ENCODE data around the gene TAOK2.
A peak's percentile ranks its signal among the peaks of the same experiment; 100 is the strongest.
"Not testable (repeated sequence)": the region's sequence is repeated elsewhere in the genome, so short reads cannot be mapped to it uniquely, and the experiment has no call there.

Gene TAOK2

DNA sequence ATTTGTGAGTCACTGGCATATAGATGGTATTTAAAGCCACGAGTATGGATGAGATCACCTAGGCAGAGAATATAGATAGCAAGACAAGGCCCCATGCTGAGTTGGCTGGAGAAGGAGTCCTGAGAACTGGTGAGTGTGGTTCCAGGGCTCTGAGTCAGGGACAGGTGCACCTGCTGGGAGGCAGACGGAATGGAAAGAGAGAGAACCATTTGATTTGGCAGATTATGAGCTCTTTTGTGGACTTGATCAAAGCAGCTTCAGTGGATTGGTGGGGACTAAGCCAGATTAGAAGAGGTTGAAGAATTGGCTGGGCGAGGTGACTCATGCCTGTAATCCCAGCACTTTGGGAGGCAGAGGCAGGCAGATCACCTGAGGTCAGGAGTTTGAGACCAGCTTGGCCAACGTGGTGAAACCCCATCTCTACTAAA is 45.1 kb downstream of the TAOK2 start:
- no peak for DNase-seq (ENCODE audit: extremely low read depth in 1 of 2, low read depth in 1 of 2)

DNA sequence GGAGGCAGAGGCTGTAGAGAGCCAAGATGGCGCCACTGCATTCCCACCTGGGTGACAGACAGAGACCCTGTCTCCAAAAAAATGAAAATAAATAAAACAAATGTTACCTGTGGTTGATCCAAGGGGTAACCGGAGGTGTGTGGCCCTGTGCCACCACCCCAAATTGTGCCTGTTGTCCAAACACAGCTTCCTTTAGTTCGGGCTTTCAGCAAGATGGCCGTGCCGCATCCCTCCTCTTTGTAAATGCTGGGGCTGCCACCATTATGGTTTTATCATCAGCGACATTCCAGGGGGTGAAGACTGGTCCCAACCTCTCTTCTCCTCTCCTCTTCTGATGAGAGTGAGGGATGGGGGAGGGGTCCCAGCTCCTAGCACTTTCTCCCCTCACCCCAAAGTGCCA is 49.2 kb downstream of the TAOK2 start, which contains the start of gene C16orf92:
Gene C16orf92 (plus strand): TSS at position 312 of the 400 bp plus-strand sequence. CDS start 143 bp downstream, outside the sequence.
- no peak for DNase-seq (ENCODE audit: extremely low read depth in 1 of 2, low read depth in 1 of 2)

- DNase-seq (ENCODE audit: extremely low read depth in 1 of 2, low read depth in 1 of 2), result no peak
Measured at GRCh38 chr16:30023586-30023985, 49.9 kb downstream of the TAOK2 start.

- no peak for DNase-seq (ENCODE audit: extremely low read depth in 1 of 2, low read depth in 1 of 2)
Measured at GRCh38 chr16:30024451-30024850, 50.8 kb downstream of the TAOK2 start.

- no peak for DNase-seq (ENCODE audit: extremely low read depth in 1 of 2, low read depth in 1 of 2)
Measured at GRCh38 chr16:30025156-30025555, 51.5 kb downstream of the TAOK2 start.

- DNase-seq (ENCODE audit: extremely low read depth in 1 of 2, low read depth in 1 of 2), result no peak
Measured at GRCh38 chr16:30025574-30025973, 51.9 kb downstream of the TAOK2 start.

DNA sequence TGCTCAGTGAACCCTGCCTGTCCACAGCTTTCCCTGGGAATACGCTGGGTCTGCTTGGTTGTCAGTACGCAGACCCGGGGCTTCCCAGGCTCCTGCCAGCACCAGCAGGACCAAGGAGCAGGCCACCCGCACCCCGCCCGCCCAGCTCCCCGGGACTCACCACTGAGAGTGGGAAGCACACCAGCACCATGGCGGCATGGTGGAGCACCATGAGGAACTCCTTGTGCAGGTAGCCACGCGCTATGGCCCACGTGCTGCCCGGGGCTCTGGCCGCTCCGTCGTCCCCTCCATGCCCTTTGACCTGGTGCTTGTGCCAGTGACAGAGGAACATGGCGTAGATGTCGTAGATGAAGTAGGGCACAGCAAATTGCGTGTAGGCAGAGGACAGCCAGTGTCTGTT is 52.8 kb downstream of the TAOK2 start:
- DNase-seq (ENCODE audit: extremely low read depth in 1 of 2, low read depth in 1 of 2), result no peak

DNA sequence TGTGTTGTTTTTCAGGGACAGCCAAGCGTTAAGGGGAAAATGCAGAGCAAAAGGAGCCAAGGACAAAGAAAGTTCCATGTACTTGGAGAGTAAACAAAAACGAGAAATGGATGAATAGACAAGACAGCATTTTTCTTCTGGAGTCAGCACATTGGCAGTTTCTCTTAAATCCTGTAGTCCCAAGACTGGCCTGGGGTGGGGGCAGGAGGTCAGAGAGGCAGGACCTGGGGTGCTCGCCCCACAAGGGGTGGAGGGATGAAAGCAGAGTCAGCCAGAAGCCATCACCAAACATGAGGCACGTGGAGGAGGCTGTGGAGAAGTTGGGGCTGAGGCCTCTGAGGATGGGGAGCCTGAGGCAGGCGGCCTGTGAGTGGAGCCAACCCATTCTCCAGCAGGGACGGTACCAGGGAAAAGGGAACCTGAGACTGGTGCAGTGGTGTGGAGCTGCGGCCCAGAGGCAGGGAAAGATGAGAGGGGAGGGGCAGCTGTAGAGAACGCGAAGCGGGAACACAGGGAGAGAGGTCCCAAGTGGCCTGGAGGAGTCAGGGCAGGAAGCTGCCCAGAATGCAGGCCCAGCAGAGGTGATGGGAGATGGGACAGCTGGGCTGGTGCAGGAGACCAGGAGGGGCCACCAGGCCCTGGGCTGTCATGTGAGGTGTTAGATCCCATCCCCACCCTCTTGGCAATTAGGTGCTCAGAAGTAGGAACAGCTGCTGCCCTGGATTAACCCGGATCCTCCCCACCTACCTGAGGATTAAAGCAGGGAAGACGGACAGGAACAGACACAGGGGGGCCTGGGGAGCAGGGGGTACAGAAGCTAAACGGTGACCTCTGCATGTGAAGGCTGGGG is 54.1 kb downstream of the TAOK2 start:
- no peak for DNase-seq (ENCODE audit: extremely low read depth in 1 of 2, low read depth in 1 of 2)

- DNase-seq (ENCODE audit: extremely low read depth in 1 of 2, low read depth in 1 of 2), result no peak
Measured at GRCh38 chr16:30028438-30029076, 54.9 kb downstream of the TAOK2 start.

DNA sequence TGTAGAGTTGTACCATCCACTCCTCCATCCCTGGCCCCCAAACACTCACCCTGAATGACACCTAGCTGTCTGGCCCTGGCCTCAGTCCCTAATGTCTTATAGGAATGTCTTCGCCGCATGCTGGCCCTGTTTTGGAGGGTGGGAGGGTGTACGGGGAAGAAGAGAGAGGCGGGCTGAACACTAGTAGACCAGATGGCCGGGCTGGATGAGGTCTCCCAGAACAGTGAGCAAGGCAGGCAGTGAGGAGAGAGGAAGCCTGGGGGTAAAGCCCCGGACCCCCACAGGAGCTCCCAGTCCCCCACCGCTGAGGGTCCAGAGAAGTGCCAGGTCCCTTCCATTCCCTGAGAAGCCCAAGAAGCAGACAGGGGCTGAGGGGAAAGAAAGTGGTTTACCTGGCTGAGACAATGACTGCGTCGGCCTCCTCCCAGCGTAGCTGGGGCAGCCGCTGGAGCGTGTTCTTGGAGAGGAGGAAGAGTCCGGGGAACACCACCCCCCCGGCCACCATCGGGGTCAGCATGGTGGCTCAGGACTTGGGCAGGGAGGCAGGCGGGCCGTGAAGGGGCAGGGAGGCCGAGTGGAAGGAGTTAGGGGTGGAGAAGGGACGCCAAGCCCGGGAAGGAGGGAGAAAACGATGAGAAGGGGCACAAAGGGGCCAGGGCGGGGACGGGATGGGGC is 56.5 kb downstream of the TAOK2 start:
- no peak for DNase-seq (ENCODE audit: extremely low read depth in 1 of 2, low read depth in 1 of 2)

GRCh38 chr16:30030841-30031413 is 57.3 kb downstream of the TAOK2 start, which contains the start of gene TLCD3B:
Gene TLCD3B (minus strand): TSS chr16:30031271. CDS start chr16:30030527, 744 bp downstream.
- no peak for DNase-seq (ENCODE audit: extremely low read depth in 1 of 2, low read depth in 1 of 2)

GRCh38 chr16:30031477-30031918 is 57.8 kb downstream of the TAOK2 start:
- DNase-seq (ENCODE audit: extremely low read depth in 1 of 2, low read depth in 1 of 2), result no peak

- DNase-seq (ENCODE audit: extremely low read depth in 1 of 2, low read depth in 1 of 2), result peak; percentile 33
Measured at GRCh38 chr16:30032083-30032819, 58.6 kb downstream of the TAOK2 start.

DNA sequence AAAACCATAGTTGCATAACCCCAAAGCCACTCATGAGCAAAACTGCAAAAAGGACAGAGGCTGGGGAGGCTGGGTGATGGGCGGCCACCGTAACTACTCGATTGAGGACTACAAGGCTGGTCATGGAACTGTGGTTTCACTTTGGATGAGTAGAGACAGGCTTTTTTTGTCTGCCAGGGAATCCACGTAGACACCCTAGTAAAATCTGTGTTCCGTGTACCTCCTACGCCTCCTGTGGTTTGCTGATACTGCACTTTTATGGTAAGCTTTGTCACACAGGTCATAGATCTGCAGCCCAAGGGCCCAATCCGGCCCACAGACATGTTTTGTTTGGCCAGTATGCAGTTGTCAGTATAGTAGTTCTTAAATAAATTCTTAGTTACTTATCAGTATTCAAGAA is 59.6 kb downstream of the TAOK2 start:
- no peak for DNase-seq (ENCODE audit: extremely low read depth in 1 of 2, low read depth in 1 of 2)

- DNase-seq (ENCODE audit: extremely low read depth in 1 of 2, low read depth in 1 of 2), result no peak
Measured at GRCh38 chr16:30040221-30040620, 66.6 kb downstream of the TAOK2 start.

- DNase-seq (ENCODE audit: extremely low read depth in 1 of 2, low read depth in 1 of 2), result not testable (repeated sequence)
Measured at GRCh38 chr16:30040690-30041089, 67.0 kb downstream of the TAOK2 start.

DNA sequence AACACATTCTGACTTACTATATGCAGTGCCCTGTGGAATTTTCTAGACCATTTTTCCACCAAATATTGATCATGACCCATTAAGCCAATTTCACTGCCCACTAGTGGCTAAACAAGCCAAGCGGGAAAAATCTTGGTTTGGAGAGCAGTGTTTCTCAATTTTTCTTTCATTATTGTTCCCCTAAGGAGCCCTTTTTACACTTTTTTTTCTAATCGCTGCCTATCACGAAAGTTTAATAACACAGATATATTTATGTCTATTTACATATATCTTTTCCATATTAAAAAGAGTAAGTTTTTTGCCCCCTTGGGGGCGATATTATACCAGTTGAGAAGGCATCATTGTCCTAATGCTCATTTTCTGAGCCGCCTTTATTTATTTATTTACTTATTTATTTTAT is 68.2 kb downstream of the TAOK2 start:
- DNase-seq (ENCODE audit: extremely low read depth in 1 of 2, low read depth in 1 of 2), result no peak

All from stimulated activated CD8-positive, alpha-beta memory T cell treated with anti-CD3 and anti-CD28 coated beads, Interleukin-7, amount 100 ng/mL, for 48 hours (primary cell).